Esophagus squamous epithelium (tissue), 5 donors: ENCODE data around the gene MAN1B1. TPM values are rescaled to one million over a fixed set of nuclear protein-coding genes. Genes with fewer than 3 reads are reported as not detected.

Source experiments
- DNase-seq: peaks from one replicate; lab custom pipeline; 2025; lab: John Stamatoyannopoulos, UW
- H3K27ac ChIP-seq, 4 donors: fragments of 200-600 bp; sonication (generic); one replicate each; pipeline ENCODE4 v1.5.1; 2016 to 2019; ENCODE audit warnings: mild to moderate bottlenecking in 1 of 4
- H3K27me3 ChIP-seq, 4 donors: fragments of 200-600 bp; sonication (generic); 1 replicate in 3 of 4; 2 replicates in 1 of 4; pipeline versions ENCODE4 v1.5.1 to v1.6.0; 2017 to 2021; ENCODE audit warnings: antibody characterized with exemption in 1 of 4
- H3K36me3 ChIP-seq, 3 donors: fragments of 200-600 bp; sonication (generic); one replicate each; pipeline ENCODE4 v1.5.1; 2016 to 2019
- H3K4me1 ChIP-seq, 3 donors: fragments of 200-600 bp; sonication (generic); one replicate each; pipeline ENCODE4 v1.5.1; 2017 to 2019
- H3K4me3 ChIP-seq, 4 donors: fragments of 200-600 bp; sonication (generic); 1 replicate in 3 of 4; 2 replicates in 1 of 4; pipeline ENCODE4 v1.5.1; 2016 to 2019; ENCODE audit warnings: mild to moderate bottlenecking in 2 of 4, moderate library complexity in 1 of 4
- H3K9me3 ChIP-seq, 3 donors: fragments of 200-600 bp; sonication (generic); one replicate each; pipeline ENCODE4 v1.5.1; 2016 to 2019
- POLR2A ChIP-seq, 4 donors: fragments of 450-650 bp; IDR thresholded peaks; one replicate each; pipeline ENCODE4 v1.6.1; 2017; ENCODE audit warnings: antibody characterized with exemption in 4 of 4, mild to moderate bottlenecking in 4 of 4, moderate library complexity in 3 of 4
- WGBS, 2 donors: methylation state at CpG; one replicate each; pipeline ENCODE4 v1.1.5; 2018; 5-methylcytosine and 5-hydroxymethylcytosine counted together
- intact Hi-C: fragments of 100-400 bp; cut with DNase I; formaldehyde crosslinking; loops from one replicate; pipeline ENCODE4 v1.15.0; 2022
- total RNA-seq, 4 donors: library from RNA; depleted of rRNA; stranded (reverse); fragments of >200 nt; gene quantifications; one replicate each; pipeline ENCODE4 v1.1.0, GENCODE V29; 2016
- TF ChIP-seq, protein P1 (sequence below), 6 experiments: fragments of 450-650 bp in 4 of 6; fragments of 200-600 bp in 2 of 6; sonication (generic) in 2 of 6; IDR thresholded peaks; one replicate each; pipeline ENCODE4 v1.5.1; 2016 to 2019; ENCODE audit warnings: antibody characterized with exemption in 6 of 6, mild to moderate bottlenecking in 4 of 6, moderate library complexity in 4 of 6
- donor health status: DM: yes; HTN: yes; CAD: no.

MAN1B1 gene
- total RNA-seq, 4 donors from 2014 or later = 25.6 to 50.9 (median 39.4) TPM

DNA sequence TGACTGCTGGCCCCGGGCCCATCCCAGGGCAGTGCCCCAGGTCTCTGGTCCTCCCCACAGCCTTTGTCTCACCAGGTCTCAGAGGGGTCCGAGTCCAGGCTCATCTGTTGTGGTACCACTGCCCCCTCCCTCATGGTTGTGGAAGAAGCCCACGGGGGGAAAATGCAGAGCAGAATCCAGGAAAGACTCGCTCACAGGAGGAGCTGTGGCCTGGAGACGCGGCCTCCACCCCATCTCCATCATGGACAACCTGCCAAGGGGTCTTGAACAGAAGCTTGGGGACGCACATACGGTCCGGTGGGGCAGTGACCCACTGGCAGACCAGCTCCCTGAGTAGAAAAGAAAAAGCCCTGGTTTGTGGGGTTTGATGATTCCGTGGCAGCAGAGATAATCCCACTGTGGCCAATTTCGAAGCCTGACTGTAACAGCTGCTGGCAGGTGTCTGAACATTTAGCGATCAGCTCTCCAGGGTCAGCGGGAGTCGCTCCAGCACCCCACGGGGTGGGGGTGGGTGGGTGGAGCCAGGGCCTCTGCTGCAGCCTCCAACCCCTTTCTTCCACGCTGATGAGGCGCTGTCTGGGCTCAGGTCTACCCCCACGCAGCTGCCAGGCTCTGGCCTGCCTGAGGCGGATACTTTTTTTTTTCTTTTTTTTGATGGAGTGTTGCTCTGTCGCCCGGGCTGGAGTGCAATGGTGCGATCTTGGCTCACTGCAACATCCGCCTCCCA is 50.3 kb downstream of the MAN1B1 start:
- DNase-seq = no peak
- H3K4me3 ChIP-seq = no peak overlapping the region
- peaks cover 0 to 25% (median 13%) of the 10 kb centered on the region in 3 donors for H3K4me1 ChIP-seq
- H3K36me3 ChIP-seq = no peaks in the 10 kb centered on the region
- TF ChIP-seq POLR2A (IDR thresholded peaks at IDR 0.05) = no peak
- TF ChIP-seq, protein P1, sequence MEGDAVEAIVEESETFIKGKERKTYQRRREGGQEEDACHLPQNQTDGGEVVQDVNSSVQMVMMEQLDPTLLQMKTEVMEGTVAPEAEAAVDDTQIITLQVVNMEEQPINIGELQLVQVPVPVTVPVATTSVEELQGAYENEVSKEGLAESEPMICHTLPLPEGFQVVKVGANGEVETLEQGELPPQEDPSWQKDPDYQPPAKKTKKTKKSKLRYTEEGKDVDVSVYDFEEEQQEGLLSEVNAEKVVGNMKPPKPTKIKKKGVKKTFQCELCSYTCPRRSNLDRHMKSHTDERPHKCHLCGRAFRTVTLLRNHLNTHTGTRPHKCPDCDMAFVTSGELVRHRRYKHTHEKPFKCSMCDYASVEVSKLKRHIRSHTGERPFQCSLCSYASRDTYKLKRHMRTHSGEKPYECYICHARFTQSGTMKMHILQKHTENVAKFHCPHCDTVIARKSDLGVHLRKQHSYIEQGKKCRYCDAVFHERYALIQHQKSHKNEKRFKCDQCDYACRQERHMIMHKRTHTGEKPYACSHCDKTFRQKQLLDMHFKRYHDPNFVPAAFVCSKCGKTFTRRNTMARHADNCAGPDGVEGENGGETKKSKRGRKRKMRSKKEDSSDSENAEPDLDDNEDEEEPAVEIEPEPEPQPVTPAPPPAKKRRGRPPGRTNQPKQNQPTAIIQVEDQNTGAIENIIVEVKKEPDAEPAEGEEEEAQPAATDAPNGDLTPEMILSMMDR (IDR thresholded peaks at IDR 0.05) = no peak
- 64% methylated on average over 15 of the region's 23 CpGs; no CpG with 5 or more reads in 1 of the 2 donors for WGBS, 2 donors
- H3K27ac ChIP-seq = no peak overlapping the region
- no peaks in the 10 kb centered on the region for H3K9me3 ChIP-seq
- intact Hi-C loops = no loop called here
- H3K27me3 ChIP-seq = peaks cover 0 to 97% (median 35%) of the 10 kb centered on the region in 4 donors

DNA sequence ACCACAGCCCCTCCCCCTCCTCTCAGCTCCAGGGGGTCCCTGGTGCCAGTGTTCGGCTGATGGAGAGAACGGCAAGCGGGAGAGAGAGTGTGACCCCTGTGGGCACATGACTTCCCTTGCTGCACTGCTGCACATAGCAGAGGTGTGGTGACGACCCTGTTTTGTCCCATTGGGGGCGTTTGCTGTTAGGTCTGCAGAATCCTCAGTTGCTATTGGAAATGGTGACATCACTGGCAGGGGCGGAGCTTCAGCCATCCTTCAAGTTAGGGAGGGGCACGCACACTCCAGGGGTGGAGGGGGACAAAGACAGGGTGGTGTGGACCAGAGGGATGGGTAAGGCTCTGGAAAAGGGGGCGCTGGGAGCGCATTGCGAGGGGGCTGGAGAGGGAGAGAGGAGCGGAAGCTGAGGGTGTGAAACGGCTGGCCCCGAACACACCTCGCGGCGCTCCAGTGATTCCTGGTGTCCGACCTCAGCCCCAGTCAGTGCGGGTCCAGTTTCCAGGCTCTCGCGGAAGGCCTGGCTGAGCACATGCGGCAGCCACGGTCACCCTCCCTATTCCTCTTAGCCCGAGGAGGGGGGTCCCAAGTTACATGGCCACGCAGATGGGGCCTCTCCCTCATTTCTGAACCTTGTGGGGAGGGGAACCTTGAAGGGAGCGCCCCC is 51.4 kb downstream of the MAN1B1 start:
- no peak for DNase-seq
- no peak overlapping the region for H3K4me3 ChIP-seq
- TF ChIP-seq, protein P1 (IDR thresholded peaks at IDR 0.05) = no peak
- no peak for TF ChIP-seq POLR2A (IDR thresholded peaks at IDR 0.05)
- no peak overlapping the region for H3K27ac ChIP-seq
- no peaks in the 10 kb centered on the region for H3K36me3 ChIP-seq
- intact Hi-C loops = no loop called here
- H3K27me3 ChIP-seq = peaks cover 0 to 99% (median 35%) of the 10 kb centered on the region in 4 donors
- H3K4me1 ChIP-seq = peaks cover 0 to 25% (median 13%) of the 10 kb centered on the region in 3 donors
- no peaks in the 10 kb centered on the region for H3K9me3 ChIP-seq
- WGBS, 2 donors = 11 to 14% methylated on average over 13 to 20 of the region's 25 CpGs

GRCh38 chr9:137138722-137139467 is 52.1 kb downstream of the MAN1B1 start, which contains the start of gene GRIN1:
GRIN1 (plus strand) TSS chr9:137139154; CDS start chr9:137139487, 333 bp downstream.
- peaks cover 0 to 99% (median 35%) of the 10 kb centered on the region in 4 donors for H3K27me3 ChIP-seq
- peak within 1 kb of the TSS in 1 of 4 donors; percentile 34 for H3K4me3 ChIP-seq
- H3K9me3 ChIP-seq = no peaks in the 10 kb centered on the region
- WGBS, 2 donors = 0% methylated on average over 4 of the region's 104 CpGs; no CpG with 5 or more reads in 1 of the 2 donors
- H3K36me3 ChIP-seq = no peaks in the 10 kb centered on the region
- no peak for DNase-seq
- H3K4me1 ChIP-seq = peaks cover 0 to 25% (median 13%) of the 10 kb centered on the region in 3 donors
- H3K27ac ChIP-seq = no peak within 1 kb of the TSS
- intact Hi-C loops = no loop called here
- TF ChIP-seq, protein P1 (IDR thresholded peaks at IDR 0.05) = no peak
- no peak for TF ChIP-seq POLR2A (IDR thresholded peaks at IDR 0.05)

DNA sequence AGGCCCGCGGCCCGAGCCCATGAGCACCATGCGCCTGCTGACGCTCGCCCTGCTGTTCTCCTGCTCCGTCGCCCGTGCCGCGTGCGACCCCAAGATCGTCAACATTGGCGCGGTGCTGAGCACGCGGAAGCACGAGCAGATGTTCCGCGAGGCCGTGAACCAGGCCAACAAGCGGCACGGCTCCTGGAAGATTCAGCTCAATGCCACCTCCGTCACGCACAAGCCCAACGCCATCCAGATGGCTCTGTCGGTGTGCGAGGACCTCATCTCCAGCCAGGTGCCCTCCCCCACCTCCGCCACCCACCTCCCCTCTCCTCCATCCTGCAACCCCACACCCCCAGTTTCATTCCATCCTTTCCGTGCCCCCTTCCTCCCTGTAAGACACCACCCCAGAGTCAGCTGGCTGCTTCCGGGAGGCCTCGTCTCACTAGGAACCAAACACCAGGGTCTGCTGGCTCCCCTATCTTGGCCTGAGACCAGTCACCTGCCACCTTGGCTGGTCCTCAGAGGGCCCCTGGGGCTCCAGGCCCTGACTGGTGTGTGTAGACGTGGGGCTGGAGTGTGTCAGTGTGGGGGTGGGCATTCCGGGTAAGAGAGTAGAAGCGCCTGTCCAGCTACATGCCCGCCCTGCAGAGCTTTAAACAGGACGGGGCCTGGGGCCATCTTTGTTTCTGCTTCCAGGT is 52.8 kb downstream of the MAN1B1 start:
- Histone ChIP-seq H3K36me3 (no peaks in the 10 kb centered on the region), H3K27ac (no peak overlapping the region), H3K27me3 (peaks cover 0 to 99% (median 35%) of the 10 kb centered on the region in 4 donors), H3K4me3 (no peak overlapping the region), H3K4me1 (peaks cover 0 to 25% (median 13%) of the 10 kb centered on the region in 3 donors), H3K9me3 (no peaks in the 10 kb centered on the region)
- 41 to 53% methylated on average over 5 to 21 of the region's 37 CpGs for WGBS, 2 donors
- TF ChIP-seq POLR2A (IDR thresholded peaks at IDR 0.05) = no peak
- TF ChIP-seq, protein P1 (IDR thresholded peaks at IDR 0.05) = no peak
- intact Hi-C loops = no loop called here
- no peak for DNase-seq
